Measurements from ENCODE around the gene KHDC3L.
"Not testable (repeated sequence)": the region's sequence is repeated elsewhere in the genome, so short reads cannot be mapped to it uniquely, and the experiment has no call there.

The KHDC3L gene

DNA sequence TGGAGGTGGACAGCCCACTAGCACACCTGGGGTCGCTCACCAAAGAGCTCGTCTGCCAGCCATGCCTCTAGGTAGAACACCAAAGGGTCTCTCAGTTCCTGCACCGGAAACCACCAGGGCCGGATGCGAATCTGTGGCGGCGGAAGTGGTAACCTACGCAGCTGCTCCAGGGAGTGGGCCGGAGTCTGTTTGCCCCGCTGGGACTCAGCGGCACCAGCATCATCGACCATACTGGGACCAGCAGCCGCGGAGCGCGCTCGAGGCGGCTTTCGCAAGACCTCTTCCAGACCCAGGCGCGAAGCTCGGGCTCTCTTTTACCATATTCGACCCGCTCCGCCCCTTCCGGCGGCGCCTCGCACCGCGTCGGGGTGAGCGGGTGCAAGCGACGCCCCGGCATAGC, 7.1 kb downstream of the KHDC3L start, which contains the start of gene OOEP:
TSS of gene OOEP (minus strand) at position 335 of the 400 bp plus-strand sequence. CDS start at position 230, 105 bp downstream.
- no peak for DNase-seq (ENCODE audit: low read depth)

DNA sequence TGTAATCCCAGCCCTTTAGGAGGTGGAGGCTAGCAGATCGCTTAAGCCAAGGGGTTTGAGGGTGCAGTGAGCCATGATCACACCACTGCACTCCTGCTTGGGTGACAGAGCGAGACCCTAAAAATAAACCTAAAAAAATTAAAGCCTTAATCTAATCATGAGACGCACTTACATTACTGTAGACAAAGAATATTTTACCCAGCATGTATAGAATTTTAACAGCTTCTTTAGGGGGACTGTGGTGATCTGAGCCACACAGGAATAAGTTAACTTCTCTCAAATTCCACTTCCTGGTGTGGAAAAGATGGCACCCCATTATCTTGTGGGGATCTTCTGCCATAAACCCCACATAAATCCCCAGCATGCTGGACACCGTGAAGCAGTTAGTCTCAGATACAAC, 9.5 kb downstream of the KHDC3L start:
- DNase-seq (ENCODE audit: low read depth) = no peak

DNA sequence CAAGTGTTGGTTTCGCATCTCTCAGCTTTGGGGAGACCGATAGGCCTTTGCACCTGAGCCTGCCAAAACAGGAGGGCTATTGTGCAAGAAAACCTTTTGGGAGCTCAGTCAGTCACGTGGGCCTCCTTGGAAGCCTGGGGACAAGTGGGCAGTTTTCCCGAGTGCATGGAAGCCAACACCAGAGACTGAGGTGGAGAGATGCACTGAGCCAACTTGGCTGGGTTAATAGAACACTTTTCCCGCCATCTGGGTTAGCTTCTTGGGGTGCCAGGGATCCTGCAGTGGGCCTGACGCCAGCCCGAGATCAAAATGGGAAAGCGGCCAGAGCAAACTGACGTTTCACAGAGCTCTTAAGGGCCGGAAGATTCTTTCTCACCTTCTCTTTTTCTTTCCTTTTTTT, 10.1 kb downstream of the KHDC3L start:
- no peak for DNase-seq (ENCODE audit: low read depth)

DNA sequence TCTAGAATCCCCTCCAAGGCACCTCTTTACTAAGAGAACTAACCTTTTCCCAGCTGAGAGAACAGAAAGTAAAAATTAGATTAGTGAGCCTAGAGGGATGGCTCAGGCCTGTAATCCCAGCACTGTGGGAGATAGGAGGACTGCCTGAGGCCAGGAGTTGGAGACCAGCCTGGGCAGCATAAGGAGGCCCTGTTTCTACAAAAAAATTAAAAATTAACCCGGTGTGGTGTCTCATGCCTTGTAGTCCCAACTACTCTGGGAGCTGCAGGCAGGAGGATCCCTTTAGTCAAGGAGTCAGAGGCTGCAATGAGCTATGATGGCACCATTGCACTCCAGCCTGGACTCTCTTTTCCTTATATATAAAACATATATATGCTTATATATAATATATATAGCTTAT, 12.8 kb downstream of the KHDC3L start:
- no peak for DNase-seq (ENCODE audit: low read depth)

DNA sequence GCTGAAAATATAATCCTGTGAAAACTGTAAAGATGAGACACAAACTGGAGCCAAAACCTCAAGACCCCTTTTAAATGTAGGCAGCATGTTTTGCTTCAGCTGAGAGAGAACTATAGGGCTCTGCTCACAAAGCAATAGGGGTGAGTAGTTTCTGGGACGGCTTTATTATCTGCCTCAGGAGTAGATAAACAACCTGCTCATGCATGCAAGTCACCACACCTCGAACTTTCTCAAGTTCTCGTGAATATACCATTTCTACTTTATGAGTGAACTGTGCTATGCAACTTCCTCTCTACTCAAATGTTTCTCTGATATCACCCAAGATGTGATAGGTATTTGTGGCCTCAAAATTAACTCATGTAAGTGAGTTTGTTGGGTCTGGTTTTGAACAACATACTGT, 14.8 kb downstream of the KHDC3L start:
- no peak for DNase-seq (ENCODE audit: low read depth)

DNA sequence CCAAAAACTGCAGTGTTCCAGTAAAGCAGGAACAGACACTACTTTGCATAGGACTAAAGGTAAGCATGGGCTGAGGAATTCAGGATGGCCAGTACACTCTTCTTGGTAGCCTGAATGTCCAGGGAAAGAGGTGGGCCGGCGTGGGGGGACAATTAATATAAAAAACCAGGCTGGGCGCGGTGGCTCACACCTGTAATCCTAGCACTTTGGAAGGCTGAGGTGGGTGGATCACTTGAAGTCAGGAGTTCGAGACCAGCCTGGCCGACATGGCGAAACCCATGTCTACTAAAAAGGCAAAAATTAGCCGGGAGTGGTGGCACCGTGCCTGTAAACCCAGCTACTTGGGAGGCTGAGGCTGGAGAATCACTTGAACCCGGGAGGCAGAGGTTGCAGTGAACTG, 19.1 kb downstream of the KHDC3L start:
- not testable (repeated sequence) for DNase-seq (ENCODE audit: low read depth)

DNA sequence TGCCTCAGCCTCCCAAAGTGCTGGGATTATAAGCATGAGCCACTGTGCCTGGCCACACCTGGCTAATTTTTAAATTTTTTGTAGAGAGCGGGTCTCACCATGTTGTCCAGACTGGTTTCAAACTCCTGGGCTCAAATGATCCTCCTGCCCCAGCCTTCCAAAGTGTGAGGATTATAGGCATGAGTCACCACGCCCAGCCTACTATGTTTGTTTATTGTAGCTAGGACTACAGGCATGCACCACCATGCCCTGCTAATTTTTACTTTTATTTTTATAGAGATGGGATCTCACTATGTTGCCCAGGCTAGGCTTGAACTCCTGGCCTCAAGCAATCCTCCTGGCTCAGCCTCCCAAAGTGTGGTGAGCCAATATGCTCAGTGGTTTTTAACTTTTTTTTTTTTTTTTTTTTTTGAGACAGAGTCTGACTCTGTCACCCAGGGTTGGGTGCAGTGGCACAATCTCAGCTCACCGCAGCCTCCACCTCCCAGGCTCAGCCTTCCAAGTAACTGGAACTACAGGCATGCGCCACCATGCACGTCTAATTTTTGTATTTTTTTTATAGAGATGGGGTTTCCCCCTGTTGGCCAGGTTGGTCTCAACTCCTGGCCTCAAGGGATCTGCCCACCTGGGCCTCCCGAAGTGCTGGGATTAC, 20.1 kb downstream of the KHDC3L start:
- no peak for DNase-seq (ENCODE audit: low read depth)

DNA sequence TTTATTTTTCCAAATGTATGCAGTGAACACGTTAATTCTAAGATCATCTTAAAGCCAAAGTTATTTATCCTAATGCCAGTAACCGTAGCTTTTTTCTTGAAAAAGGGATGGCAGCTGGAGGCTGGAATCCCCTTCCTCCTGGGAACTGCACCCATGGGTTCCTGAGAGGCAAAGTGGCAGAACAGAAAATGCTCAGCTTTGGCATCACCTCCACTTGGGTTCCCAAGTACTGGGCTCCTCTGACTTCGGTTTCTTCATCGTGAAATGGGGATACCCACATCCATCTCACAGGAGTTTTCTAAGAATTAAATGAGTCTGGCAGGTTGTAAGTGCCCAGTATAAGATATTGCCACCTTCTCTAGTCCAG, 26.0 kb downstream of the KHDC3L start:
- no peak for DNase-seq (ENCODE audit: low read depth)

DNA sequence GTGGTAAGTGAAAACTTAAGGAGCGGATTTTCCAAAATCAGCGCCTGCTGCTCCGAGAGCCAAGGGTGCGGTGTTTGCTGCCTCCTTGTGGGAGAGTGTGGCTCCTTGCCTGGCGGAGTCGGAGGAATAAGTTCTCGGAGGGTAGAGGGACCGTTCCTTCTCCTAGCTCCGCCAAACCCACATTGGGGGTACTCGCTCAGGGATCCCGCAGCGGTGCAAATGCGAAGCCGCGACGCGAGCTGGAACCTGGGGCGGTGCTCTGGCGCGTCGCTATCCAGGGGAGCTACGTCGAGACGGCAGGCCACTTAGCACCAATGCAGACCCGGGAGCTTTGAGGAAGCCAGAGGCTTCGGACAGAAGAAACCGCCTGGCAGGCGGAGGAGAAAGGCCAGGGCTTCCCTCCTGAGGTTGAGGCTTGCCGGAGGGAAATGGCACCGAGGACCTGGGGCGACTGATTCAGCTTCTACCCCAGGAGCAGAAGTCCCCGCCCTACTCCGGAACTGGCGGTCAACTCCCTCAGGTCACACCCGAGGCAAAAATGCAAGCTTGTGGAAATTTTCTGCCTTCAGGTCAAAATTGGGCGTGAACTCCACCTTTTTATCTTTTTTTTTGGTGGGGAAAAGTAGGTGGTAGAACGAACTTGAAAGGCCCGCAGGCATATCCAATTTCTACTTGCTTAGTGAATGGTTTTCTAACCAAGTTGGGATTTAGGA, 26.5 kb downstream of the KHDC3L start:
- peak; percentile 35 for DNase-seq (ENCODE audit: low read depth)

DNA sequence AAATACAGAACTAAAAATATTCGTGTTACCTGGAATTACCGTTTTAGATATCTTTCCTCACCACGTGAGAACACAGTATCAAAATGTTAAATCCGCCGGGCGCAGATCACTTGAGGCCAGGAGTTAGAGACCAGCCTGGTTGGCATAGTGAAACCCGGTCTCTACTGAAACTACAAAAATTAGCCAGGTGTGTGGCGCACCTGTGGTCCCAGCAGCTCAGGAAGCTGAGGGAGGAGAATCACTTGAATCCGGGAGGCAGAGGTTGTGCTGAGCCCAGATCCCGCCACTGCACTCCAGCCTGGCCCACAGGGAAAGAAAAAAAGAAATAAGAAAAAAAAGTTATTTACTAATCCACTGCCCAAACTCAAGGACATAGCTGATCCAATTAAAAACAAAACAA, 27.4 kb downstream of the KHDC3L start:
- no peak for DNase-seq (ENCODE audit: low read depth)

DNA sequence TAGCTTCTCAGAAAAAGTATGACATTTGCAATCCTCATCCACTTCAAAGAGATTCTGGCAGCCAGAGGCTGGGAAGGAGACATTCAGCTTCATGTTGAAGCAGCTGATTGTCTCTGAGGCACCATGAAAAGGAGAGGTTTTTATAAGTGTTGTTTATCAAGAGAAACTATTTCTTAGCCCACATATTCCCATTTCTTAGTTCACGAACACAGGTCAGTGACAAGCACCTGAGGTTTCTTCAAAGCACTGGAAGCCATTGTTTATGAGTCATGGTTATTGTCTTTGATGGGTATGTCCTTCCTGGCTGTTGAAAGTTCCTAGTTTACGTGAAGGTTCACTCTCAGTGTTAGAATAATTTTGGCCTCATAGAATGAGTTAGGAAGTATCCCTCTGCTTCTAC, 29.2 kb downstream of the KHDC3L start:
- no peak for DNase-seq (ENCODE audit: low read depth)

DNA sequence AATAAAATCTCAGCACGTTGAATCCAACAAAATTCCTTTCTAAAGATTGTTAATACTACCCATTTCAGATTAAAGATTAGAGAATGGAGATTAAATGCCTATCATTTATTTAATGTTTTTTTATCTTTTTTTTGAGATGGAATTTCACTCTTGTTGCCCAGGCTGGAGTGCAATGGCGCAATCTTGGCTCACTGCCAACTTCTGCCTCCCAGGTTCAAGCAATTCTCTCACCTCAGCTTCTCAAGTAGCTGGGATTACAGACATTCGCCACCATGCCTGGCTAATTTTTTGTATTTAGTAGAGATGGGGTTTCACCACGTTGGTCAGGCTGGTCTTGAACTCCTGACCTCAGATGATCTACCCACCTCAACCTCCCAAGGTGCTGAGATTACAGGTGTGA, 29.7 kb downstream of the KHDC3L start:
- DNase-seq (ENCODE audit: low read depth) = not testable (repeated sequence)

DNA sequence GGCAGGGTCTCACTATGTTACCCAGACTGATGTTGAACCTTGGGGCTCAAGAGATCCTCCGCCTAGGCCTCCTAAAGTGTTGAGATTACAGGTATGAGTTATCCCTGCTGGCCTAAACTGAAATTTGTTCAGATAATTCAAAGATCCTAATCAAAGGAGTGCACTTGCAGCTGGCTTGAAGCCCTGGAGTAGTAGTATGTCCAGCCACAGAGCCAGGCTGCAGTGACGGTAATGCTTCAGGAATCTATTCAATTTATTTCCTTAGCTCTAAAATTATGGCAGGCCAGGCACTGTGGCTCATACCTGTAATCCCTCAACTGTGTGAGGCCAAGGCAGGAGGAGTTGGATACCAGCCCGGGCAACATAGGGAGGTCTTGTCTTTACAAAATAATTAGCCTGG, 30.8 kb downstream of the KHDC3L start:
- no peak for DNase-seq (ENCODE audit: low read depth)

DNA sequence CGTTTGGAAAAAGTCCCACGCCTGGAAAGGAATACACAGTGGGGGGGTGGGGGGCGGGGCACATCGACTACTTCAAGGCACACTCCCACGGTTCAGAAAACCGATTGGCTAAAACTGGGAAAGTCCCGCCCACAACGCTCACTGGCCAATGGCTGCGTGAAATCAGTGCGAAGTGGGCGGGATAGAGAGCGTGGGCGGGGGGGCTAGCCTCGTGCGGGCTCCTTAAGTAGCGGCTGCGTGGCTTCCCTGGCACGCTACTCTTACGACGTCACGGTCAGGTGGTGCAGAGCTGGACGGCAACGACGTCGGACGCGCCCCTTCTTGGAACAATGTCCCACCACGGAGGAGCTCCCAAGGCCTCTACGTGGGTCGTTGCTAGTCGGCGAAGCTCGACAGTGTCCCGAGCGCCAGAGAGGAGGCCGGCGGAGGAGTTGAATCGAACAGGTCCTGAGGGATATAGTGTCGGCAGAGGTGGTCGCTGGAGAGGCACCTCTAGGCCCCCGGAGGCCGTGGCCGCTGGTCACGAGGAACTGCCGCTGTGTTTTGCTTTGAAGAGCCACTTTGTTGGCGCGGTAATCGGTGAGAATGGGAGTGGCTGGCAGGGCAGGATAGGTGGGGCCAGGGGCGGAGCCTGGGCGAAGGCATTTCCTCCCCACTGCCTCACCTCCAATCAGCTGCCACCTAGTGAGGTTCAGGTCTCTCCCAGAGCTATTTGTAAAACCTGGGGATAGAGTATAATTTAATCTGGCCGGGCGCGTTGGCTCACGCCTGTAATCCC, 32.3 kb downstream of the KHDC3L start, which contains the start of gene DDX43:
TSS of gene DDX43 (plus strand) at position 252 of the 778 bp plus-strand sequence. CDS start at position 330, 78 bp downstream.
- peak; percentile 14 for DNase-seq (ENCODE audit: low read depth)

DNA sequence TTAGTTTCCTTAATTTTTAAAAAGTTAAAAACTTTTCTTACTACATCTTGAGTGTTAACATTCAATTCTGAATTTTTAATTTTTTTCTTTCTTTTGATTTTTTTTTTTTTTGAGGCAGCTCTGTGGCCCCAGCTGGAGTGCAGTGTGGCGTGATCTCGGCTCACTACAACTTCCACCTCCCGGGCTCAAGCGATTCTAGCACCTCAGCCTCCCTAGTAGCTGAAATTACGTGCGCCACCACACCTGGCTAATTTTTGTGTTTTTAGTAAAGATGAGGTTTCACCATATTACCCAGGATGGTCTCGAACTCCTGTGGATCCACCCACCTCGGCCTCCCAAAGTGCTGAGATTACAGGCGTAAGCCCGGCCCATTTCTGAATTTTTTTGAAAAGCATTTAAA, 33.4 kb downstream of the KHDC3L start:
- DNase-seq (ENCODE audit: low read depth) = no peak

DNA sequence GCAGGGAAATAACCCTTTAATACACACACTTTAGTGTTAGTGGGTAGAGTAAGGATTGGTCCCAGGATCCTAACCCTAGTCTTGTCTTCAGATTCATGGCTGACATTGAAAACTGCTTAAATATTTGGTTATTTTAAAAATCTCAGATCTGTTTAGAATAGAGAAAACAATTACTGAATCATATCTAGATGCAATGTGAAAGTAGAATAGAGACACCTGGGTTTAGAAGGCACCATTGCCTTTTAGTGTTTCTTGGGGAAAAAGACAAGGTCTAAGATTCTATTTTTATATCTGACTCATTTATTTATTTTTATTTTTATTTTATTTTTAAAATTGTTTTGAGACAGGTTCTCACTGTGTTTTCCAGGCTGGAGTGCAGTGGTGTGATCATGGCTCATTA, 38.2 kb downstream of the KHDC3L start:
- DNase-seq (ENCODE audit: low read depth) = no peak

DNA sequence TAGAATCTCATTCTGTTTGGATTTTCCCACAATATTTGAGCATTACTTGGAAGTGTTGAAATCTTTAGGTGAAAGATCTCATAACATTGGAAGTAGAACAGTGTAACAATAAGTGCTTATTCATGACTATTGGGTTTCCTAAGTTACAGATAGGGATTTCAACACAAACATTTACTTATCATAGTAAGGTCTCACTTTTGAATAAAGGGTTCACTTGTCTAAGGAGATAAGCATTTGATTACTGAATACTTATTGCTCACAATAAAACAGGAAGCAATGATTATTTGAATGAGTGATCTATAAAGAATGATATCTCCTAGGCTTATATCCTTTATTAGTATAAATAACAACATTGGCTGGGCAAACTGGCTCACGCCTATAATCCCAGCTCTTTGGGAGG, 46.9 kb downstream of the KHDC3L start:
- DNase-seq (ENCODE audit: low read depth) = no peak

DNA sequence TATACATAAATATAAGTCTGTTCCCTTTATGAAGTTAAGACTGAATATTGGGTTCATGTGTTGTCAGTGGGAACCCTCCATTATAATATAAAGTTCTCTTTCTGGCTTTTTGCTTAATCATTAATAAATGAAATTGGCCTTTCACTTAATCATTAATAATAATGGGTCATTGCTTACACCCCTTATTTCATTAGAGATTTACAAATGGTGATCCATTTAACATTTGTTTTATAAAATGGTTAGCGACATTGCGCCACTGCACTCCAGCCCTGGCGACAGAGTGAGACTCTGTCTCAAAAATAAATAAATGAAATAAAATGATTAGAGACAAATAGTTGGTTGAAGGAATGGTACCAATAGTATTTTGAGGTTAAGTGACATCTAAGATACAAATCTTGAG, 50.6 kb downstream of the KHDC3L start:
- DNase-seq (ENCODE audit: low read depth) = no peak

All from GM04504 (cell line).